Measurements from ENCODE around the gene MTHFD1L. TPM values are rescaled to one million over a fixed set of nuclear protein-coding genes. Genes with fewer than 3 reads are reported as not detected.

MTHFD1L gene
- total and polyA plus RNA-seq, 4 experiments from 2014 or later: 3.7 to 11.1 (median 8.9) TPM

GRCh38 chr6:151068761-151069312, 203.3 kb downstream of the MTHFD1L start:
- Histone ChIP-seq H3K4me1 (ENCODE audit: insufficient read depth, low read length) (no peaks in the 10 kb centered on the region), H3K27me3 (ENCODE audit: insufficient read depth, low read length) (no peaks in the 10 kb centered on the region), H3K4me3 (ENCODE audit: low read length in 2 of 2) (no peak overlapping the region), H3K27ac (ENCODE audit: low read depth, low read length) (no peak overlapping the region), H3K36me3 (ENCODE audit: insufficient read depth, low read length) (no peaks in the 10 kb centered on the region), H3K9me3 (ENCODE audit: control insufficient read depth in 1 of 2, low read length in 2 of 2) (no peaks in the 10 kb centered on the region)
- H3K9me3 Mint-ChIP-seq: peaks cover 0 to 3% (median 0%) of the 10 kb centered on the region in 8 donors
- intact Hi-C loops (cut with micrococcal nuclease): no loop called here
- ChIA-PET CTCF (ENCODE audit: partially characterized antibody) (no interaction called here), POLR2A (ENCODE audit: partially characterized antibody) (no interaction called here)
- no peaks in the 10 kb centered on the region for H3K27me3 Mint-ChIP-seq
- H3K27ac Mint-ChIP-seq: no peak overlapping the region
- DNase-seq: no peak
- H3K4me1 Mint-ChIP-seq: no peaks in the 10 kb centered on the region
- H3K36me3 Mint-ChIP-seq: peaks cover 6 to 20% of the 10 kb centered on the region in 2 donors
- H3K4me3 Mint-ChIP-seq: no peak overlapping the region

DNA sequence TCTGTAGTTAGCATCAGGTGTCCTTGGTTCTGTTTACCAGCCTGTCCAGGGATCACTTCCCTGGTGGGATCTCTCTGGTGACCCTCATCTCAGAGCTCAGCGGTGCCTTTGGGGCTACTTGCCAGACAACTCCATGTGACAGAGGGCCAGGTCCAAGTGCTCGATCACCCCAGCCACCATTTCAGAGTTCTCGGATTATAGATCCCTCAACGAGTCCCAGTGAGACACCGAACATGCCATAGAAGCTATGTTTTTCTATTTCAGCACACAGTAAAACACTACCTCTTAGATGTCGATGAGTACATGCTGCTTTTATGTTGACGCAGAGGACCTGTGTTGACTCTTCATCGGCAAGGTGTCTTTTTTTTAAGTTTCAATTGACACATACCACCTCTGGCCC, 204.1 kb downstream of the MTHFD1L start:
- intact Hi-C loops (cut with micrococcal nuclease): no loop called here
- CTCF ChIA-PET (ENCODE audit: partially characterized antibody): no interaction called here
- Histone ChIP-seq H3K4me1 (ENCODE audit: insufficient read depth, low read length) (no peaks in the 10 kb centered on the region), H3K27ac (ENCODE audit: low read depth, low read length) (no peak overlapping the region), H3K36me3 (ENCODE audit: insufficient read depth, low read length) (no peaks in the 10 kb centered on the region), H3K9me3 (ENCODE audit: control insufficient read depth in 1 of 2, low read length in 2 of 2) (no peaks in the 10 kb centered on the region), H3K4me3 (ENCODE audit: low read length in 2 of 2) (no peak overlapping the region), H3K27me3 (ENCODE audit: insufficient read depth, low read length) (no peaks in the 10 kb centered on the region)
- no peak overlapping the region for H3K4me3 Mint-ChIP-seq
- H3K4me1 Mint-ChIP-seq: no peaks in the 10 kb centered on the region
- POLR2A ChIA-PET (ENCODE audit: partially characterized antibody): no interaction called here
- H3K27me3 Mint-ChIP-seq: no peaks in the 10 kb centered on the region
- DNase-seq: no peak
- peaks cover 0 to 3% (median 0%) of the 10 kb centered on the region in 8 donors for H3K9me3 Mint-ChIP-seq
- H3K36me3 Mint-ChIP-seq: peaks cover 6 to 20% of the 10 kb centered on the region in 2 donors
- no peak overlapping the region for H3K27ac Mint-ChIP-seq

DNA sequence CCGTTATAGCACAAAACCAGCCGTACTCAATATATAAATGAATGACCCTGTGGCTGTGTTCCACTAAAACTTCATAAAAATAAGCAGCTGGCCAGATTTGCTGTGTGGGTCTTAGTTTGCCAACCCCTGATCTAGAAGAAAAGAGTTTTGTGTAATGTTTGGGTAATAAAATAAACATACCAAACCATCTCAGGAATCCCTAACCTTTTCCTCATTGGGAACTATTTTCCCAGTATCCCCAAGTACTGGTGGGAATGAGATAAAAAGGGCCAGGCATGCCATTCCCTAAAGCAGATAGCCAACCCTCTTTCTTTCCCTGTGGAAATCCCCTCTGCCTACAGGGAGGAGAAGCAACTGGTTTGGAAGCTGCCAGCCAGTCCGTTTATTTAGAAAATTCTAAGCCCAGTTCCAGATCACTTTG, 205.1 kb downstream of the MTHFD1L start:
- H3K36me3 ChIP-seq (ENCODE audit: insufficient read depth, low read length): no peaks in the 10 kb centered on the region
- ChIA-PET CTCF (ENCODE audit: partially characterized antibody) (no interaction called here), POLR2A (ENCODE audit: partially characterized antibody) (no interaction called here)
- H3K27me3 Mint-ChIP-seq: no peaks in the 10 kb centered on the region
- peaks cover 0 to 3% (median 0%) of the 10 kb centered on the region in 8 donors for H3K9me3 Mint-ChIP-seq
- no peak overlapping the region for H3K27ac Mint-ChIP-seq
- DNase-seq: no peak
- no peak overlapping the region for H3K4me3 Mint-ChIP-seq
- intact Hi-C loops (cut with micrococcal nuclease): no loop called here
- H3K27me3 ChIP-seq (ENCODE audit: insufficient read depth, low read length): no peaks in the 10 kb centered on the region
- H3K27ac ChIP-seq (ENCODE audit: low read depth, low read length): no peak overlapping the region
- H3K4me1 ChIP-seq (ENCODE audit: insufficient read depth, low read length): no peaks in the 10 kb centered on the region
- H3K4me1 Mint-ChIP-seq: no peaks in the 10 kb centered on the region
- H3K9me3 ChIP-seq (ENCODE audit: control insufficient read depth in 1 of 2, low read length in 2 of 2): no peaks in the 10 kb centered on the region
- H3K36me3 Mint-ChIP-seq: peaks cover 5 to 20% of the 10 kb centered on the region in 2 donors
- H3K4me3 ChIP-seq (ENCODE audit: low read length in 2 of 2): no peak overlapping the region

DNA sequence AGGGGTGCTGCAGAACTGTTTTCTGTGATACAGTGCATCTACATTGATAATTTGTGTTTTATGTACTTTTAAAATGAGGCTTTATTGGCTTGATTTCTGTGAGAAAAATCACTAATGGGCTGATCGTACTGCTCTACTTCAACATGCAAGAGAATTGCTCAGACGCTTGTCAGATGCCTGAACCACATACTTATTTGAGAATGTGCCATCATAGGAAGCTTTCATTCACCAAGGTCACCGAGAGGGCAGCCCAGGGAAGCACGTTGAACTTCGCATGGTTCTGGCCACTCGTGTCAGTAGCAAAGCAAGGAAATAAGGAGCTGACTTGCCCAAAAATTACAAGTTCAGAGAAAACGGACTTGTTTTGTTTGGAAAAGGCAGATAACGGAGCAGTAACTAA, 205.8 kb downstream of the MTHFD1L start:
- ChIA-PET CTCF (ENCODE audit: partially characterized antibody) (no interaction called here), POLR2A (ENCODE audit: partially characterized antibody) (no interaction called here)
- no peaks in the 10 kb centered on the region for H3K9me3 ChIP-seq (ENCODE audit: control insufficient read depth in 1 of 2, low read length in 2 of 2)
- Mint-ChIP-seq H3K4me1 (no peaks in the 10 kb centered on the region), H3K9me3 (peaks cover 0 to 6% (median 0%) of the 10 kb centered on the region in 8 donors), H3K4me3 (no peak overlapping the region), H3K27ac (no peak overlapping the region), H3K27me3 (no peaks in the 10 kb centered on the region), H3K36me3 (peaks cover 4 to 20% of the 10 kb centered on the region in 2 donors)
- DNase-seq: no peak
- H3K4me3 ChIP-seq (ENCODE audit: low read length in 2 of 2): no peak overlapping the region
- no peaks in the 10 kb centered on the region for H3K36me3 ChIP-seq (ENCODE audit: insufficient read depth, low read length)
- intact Hi-C loops (cut with micrococcal nuclease): no loop called here
- no peaks in the 10 kb centered on the region for H3K4me1 ChIP-seq (ENCODE audit: insufficient read depth, low read length)
- H3K27ac ChIP-seq (ENCODE audit: low read depth, low read length): no peak overlapping the region
- H3K27me3 ChIP-seq (ENCODE audit: insufficient read depth, low read length): no peaks in the 10 kb centered on the region

DNA sequence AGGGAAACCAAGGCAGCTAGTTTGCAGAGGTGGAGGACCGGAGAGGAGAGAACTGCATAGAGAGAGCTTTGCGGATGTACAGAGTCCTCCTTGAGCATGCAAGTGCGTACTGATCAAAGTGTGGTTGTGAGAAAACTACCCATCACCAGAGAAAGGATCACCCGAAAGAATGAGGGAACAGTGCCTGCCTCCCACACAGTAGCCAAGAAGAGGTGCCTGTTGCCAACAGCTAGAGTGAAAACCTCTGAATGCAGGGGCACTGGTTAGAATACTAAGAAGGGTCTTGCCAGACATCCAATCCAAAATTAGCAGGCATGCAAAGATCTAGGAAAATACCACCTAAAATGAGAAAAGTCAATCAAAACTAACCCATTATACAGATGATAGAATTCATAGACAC, 207.6 kb downstream of the MTHFD1L start:
- Histone ChIP-seq H3K4me1 (ENCODE audit: insufficient read depth, low read length) (no peaks in the 10 kb centered on the region), H3K4me3 (ENCODE audit: low read length in 2 of 2) (no peak overlapping the region), H3K27ac (ENCODE audit: low read depth, low read length) (no peak overlapping the region), H3K27me3 (ENCODE audit: insufficient read depth, low read length) (no peaks in the 10 kb centered on the region), H3K9me3 (ENCODE audit: control insufficient read depth in 1 of 2, low read length in 2 of 2) (no peaks in the 10 kb centered on the region), H3K36me3 (ENCODE audit: insufficient read depth, low read length) (no peaks in the 10 kb centered on the region)
- Mint-ChIP-seq H3K27ac (no peak overlapping the region), H3K27me3 (no peaks in the 10 kb centered on the region), H3K9me3 (peaks cover 0 to 6% (median 0%) of the 10 kb centered on the region in 8 donors), H3K36me3 (peaks cover 5 to 17% of the 10 kb centered on the region in 2 donors), H3K4me1 (no peaks in the 10 kb centered on the region), H3K4me3 (no peak overlapping the region)
- intact Hi-C loops (cut with micrococcal nuclease): no loop called here
- DNase-seq: no peak
- POLR2A ChIA-PET (ENCODE audit: partially characterized antibody): no interaction called here
- CTCF ChIA-PET (ENCODE audit: partially characterized antibody): no interaction called here

DNA sequence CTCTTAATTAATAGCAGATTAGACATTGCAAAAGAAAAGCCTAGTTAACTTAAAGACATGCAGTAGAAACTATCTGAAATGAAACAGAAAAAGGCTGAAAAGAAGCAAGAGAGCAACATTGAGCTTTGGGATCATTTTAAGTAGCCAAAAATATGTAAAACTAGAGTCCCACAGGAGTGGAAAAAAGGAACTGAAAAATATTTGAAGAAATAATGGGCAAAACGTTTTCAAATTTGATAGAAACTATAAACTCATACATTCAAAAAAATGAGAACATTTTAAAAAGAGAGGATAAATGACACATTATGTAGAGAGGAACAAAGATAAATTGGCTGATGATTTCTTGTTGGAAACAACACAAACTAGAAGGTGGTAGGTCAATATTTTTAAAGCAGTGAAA, 208.2 kb downstream of the MTHFD1L start:
- ChIA-PET POLR2A (ENCODE audit: partially characterized antibody) (interaction anchor here (1.2 kb wide), 1 partner anchor 9 kb away, joined by 4 read pairs; no protein-coding TSS in a partner anchor), CTCF (ENCODE audit: partially characterized antibody) (no interaction called here)
- Mint-ChIP-seq H3K4me1 (no peaks in the 10 kb centered on the region), H3K27ac (no peak overlapping the region), H3K9me3 (peaks cover 0 to 6% (median 0%) of the 10 kb centered on the region in 8 donors), H3K36me3 (peaks cover 5 to 17% of the 10 kb centered on the region in 2 donors), H3K27me3 (no peaks in the 10 kb centered on the region), H3K4me3 (no peak overlapping the region)
- no peaks in the 10 kb centered on the region for H3K4me1 ChIP-seq (ENCODE audit: insufficient read depth, low read length)
- H3K27ac ChIP-seq (ENCODE audit: low read depth, low read length): no peak overlapping the region
- H3K9me3 ChIP-seq (ENCODE audit: control insufficient read depth in 1 of 2, low read length in 2 of 2): no peaks in the 10 kb centered on the region
- DNase-seq: no peak
- intact Hi-C loops (cut with micrococcal nuclease): no loop called here
- H3K27me3 ChIP-seq (ENCODE audit: insufficient read depth, low read length): no peaks in the 10 kb centered on the region
- H3K4me3 ChIP-seq (ENCODE audit: low read length in 2 of 2): no peak overlapping the region
- no peaks in the 10 kb centered on the region for H3K36me3 ChIP-seq (ENCODE audit: insufficient read depth, low read length)

GRCh38 chr6:151075005-151075404, 209.5 kb downstream of the MTHFD1L start:
- Histone ChIP-seq H3K36me3 (ENCODE audit: insufficient read depth, low read length) (no peaks in the 10 kb centered on the region), H3K4me1 (ENCODE audit: insufficient read depth, low read length) (no peaks in the 10 kb centered on the region), H3K9me3 (ENCODE audit: control insufficient read depth in 1 of 2, low read length in 2 of 2) (no peaks in the 10 kb centered on the region), H3K4me3 (ENCODE audit: low read length in 2 of 2) (no peak overlapping the region), H3K27ac (ENCODE audit: low read depth, low read length) (no peak overlapping the region), H3K27me3 (ENCODE audit: insufficient read depth, low read length) (no peaks in the 10 kb centered on the region)
- peaks cover 0 to 6% (median 0%) of the 10 kb centered on the region in 8 donors for H3K9me3 Mint-ChIP-seq
- H3K4me3 Mint-ChIP-seq: no peak overlapping the region
- POLR2A ChIA-PET (ENCODE audit: partially characterized antibody): no interaction called here
- H3K27me3 Mint-ChIP-seq: no peaks in the 10 kb centered on the region
- no peaks in the 10 kb centered on the region for H3K4me1 Mint-ChIP-seq
- H3K36me3 Mint-ChIP-seq: peaks cover 5 to 19% of the 10 kb centered on the region in 2 donors
- CTCF ChIA-PET (ENCODE audit: partially characterized antibody): no interaction called here
- DNase-seq: no peak
- H3K27ac Mint-ChIP-seq: no peak overlapping the region
- intact Hi-C loops (cut with micrococcal nuclease): no loop called here

- no peak overlapping the region for H3K4me3 ChIP-seq (ENCODE audit: low read length in 2 of 2)
- H3K36me3 Mint-ChIP-seq: peaks cover 5 to 15% of the 10 kb centered on the region in 2 donors
- H3K27ac Mint-ChIP-seq: no peak overlapping the region
- no peak overlapping the region for H3K27ac ChIP-seq (ENCODE audit: low read depth, low read length)
- POLR2A ChIA-PET (ENCODE audit: partially characterized antibody): no interaction called here
- CTCF ChIA-PET (ENCODE audit: partially characterized antibody): no interaction called here
- H3K9me3 Mint-ChIP-seq: peaks cover 0 to 6% (median 0%) of the 10 kb centered on the region in 8 donors
- H3K4me3 Mint-ChIP-seq: no peak overlapping the region
- H3K27me3 Mint-ChIP-seq: no peaks in the 10 kb centered on the region
- intact Hi-C loops (cut with micrococcal nuclease): no loop called here
- H3K4me1 Mint-ChIP-seq: no peaks in the 10 kb centered on the region
- no peaks in the 10 kb centered on the region for H3K9me3 ChIP-seq (ENCODE audit: control insufficient read depth in 1 of 2, low read length in 2 of 2)
- H3K36me3 ChIP-seq (ENCODE audit: insufficient read depth, low read length): no peaks in the 10 kb centered on the region
- no peaks in the 10 kb centered on the region for H3K27me3 ChIP-seq (ENCODE audit: insufficient read depth, low read length)
- no peaks in the 10 kb centered on the region for H3K4me1 ChIP-seq (ENCODE audit: insufficient read depth, low read length)
- DNase-seq: no peak
Observed at GRCh38 chr6:151075527-151075926, 210.0 kb downstream of the MTHFD1L start.
